RWPE2 (cell line): Measurements from ENCODE around the gene SSBP3.
"Not testable (repeated sequence)": the region's sequence is repeated elsewhere in the genome, so short reads cannot be mapped to it uniquely, and the experiment has no call there.

ENCODE experiments used
- ATAC-seq: fragments of 200-7000 bp; cut with Tn5 transposase; 3 replicates; pipeline ENCODE4 v1.9.1; 2021; ENCODE audit warnings: low read depth
- DNase-seq: peaks from one replicate; pipeline ENCODE4 v3.0.0-alpha.2; 2020; ENCODE audit warnings: low spot score
- H3K27ac ChIP-seq: fragments of 450-650 bp; 2 replicates; pipeline ENCODE4 v1.5.1; 2017; ENCODE audit warnings: mild to moderate bottlenecking; ENCODE audit not compliant: poor library complexity, severe bottlenecking
- H3K27me3 ChIP-seq: fragments of 250-450 bp; sonication (Bioruptor Pico); 2 replicates; pipeline ENCODE4 v1.5.1; 2021; ENCODE audit warnings: mild to moderate bottlenecking, moderate library complexity; ENCODE audit not compliant: insufficient read depth, poor library complexity, severe bottlenecking
- H3K36me3 ChIP-seq: fragments of 250-450 bp; sonication (Bioruptor Pico); 2 replicates; pipeline ENCODE4 v1.5.1; 2020; ENCODE audit warnings: low read depth, mild to moderate bottlenecking, moderate library complexity
- H3K4me1 ChIP-seq: fragments of 250-450 bp; sonication (Bioruptor Pico); 2 replicates; pipeline ENCODE4 v1.5.1; 2021; ENCODE audit warnings: mild to moderate bottlenecking, moderate library complexity; ENCODE audit not compliant: insufficient read depth, poor library complexity, severe bottlenecking
- H3K4me3 ChIP-seq: fragments of 250-450 bp; sonication (Bioruptor Pico); 2 replicates; pipeline ENCODE4 v1.5.1; 2021; ENCODE audit warnings: mild to moderate bottlenecking, moderate library complexity; ENCODE audit not compliant: severe bottlenecking
- H3K9me3 ChIP-seq: fragments of 250-450 bp; sonication (Bioruptor Pico); 2 replicates; pipeline ENCODE4 v1.5.1; 2021; ENCODE audit warnings: mild to moderate bottlenecking, moderate library complexity; ENCODE audit not compliant: severe bottlenecking
- CTCF ChIP-seq: fragments of 450-650 bp; IDR thresholded peaks from one replicate; pipeline ENCODE4 v1.5.1; 2017; ENCODE audit warnings: mild to moderate bottlenecking, moderate library complexity; ENCODE audit not compliant: poor library complexity, severe bottlenecking

Gene SSBP3

GRCh38 chr1:54352755-54353154 is 53.4 kb downstream of the SSBP3 start:
- H3K4me3 ChIP-seq, result no peak overlapping the region
- no peak for TF ChIP-seq CTCF
- no peak overlapping the region for H3K27ac ChIP-seq
- ATAC-seq (no peak), DNase-seq (no peak)
- no peaks in the 10 kb centered on the region for H3K36me3 ChIP-seq
- H3K27me3 ChIP-seq, result no peaks in the 10 kb centered on the region
- no peaks in the 10 kb centered on the region for H3K9me3 ChIP-seq
- no peaks in the 10 kb centered on the region for H3K4me1 ChIP-seq

DNA sequence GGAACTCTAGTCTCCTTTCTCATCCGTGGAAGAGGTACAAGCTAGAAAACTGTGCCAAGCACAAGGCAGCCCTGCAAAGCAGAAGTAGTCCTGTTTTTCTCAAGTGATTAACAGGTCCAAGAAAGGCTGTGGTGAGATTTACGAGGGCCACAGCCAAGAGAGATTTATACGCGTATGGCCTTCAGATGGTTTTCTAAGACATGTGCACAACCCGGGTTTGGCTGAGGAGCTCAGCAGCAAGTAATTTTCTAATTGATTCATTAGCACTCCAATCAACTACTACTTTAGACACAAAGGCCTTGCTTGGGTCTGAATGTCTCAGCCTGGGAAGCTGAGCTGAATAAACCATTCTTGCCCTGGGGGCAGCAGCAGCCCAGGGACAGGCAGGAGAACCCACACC is 55.8 kb downstream of the SSBP3 start:
- Histone ChIP-seq H3K36me3 (no peaks in the 10 kb centered on the region), H3K27ac (no peak overlapping the region), H3K4me1 (no peaks in the 10 kb centered on the region), H3K9me3 (no peaks in the 10 kb centered on the region), H3K27me3 (no peaks in the 10 kb centered on the region), H3K4me3 (no peak overlapping the region)
- ATAC-seq, result no peak
- DNase-seq, result no peak
- no peak for TF ChIP-seq CTCF

DNA sequence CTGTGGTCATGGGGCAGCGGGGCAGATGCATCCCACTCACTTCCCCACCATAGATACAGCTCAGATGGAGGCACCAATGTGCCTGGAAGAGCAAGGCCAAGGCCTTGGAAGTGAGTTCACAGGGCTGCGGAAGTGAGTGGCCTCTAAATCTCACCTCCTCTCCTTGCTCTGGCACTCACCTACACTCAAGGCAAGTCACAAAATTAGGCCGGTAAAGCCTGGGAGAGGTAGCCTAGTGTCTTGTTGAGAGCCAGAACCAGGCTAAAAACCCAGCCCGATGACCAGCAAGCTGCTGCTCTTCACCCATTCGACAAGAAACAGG is 57.5 kb downstream of the SSBP3 start:
- no peaks in the 10 kb centered on the region for H3K4me1 ChIP-seq

DNA sequence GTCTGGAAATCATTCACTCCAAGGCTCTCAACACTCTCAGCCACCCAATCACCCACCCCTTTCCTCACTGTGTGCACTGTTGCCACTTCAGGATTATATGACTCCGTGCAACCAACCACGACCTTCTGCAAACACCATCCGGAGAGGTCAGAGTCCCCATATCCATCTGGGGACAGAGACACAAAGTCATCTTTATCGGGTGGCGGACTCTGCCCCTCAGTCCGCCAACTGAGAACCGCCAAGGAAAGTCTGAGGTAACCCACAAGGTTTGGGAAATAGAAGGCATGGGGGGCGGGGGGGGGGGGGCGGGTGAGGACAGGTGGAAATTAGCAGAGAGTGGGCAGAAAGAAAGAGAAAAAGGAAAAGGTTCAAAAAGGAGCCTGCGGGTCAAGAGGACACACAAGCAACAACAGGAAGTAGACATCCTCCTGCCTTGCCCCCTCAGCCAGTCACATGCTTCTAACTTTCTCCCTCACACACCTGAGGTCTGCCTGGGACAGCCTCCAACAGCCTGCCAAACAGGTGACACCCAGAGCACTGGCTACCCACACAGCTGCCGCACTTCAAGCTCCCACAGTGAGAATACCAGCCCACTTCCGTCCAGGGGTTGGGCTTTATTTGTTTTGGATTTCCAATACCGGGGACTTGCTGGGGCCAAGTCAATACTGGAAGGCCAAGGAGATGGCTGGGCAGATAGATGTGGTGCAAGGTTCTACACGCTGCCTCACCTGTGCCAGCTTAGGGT is 58.1 kb downstream of the SSBP3 start:
- DNase-seq (no peak), ATAC-seq (no peak)
- no peak for TF ChIP-seq CTCF
- no peaks in the 10 kb centered on the region for H3K27me3 ChIP-seq
- no peaks in the 10 kb centered on the region for H3K36me3 ChIP-seq
- H3K4me1 ChIP-seq, result no peaks in the 10 kb centered on the region
- no peak overlapping the region for H3K4me3 ChIP-seq
- no peaks in the 10 kb centered on the region for H3K9me3 ChIP-seq
- H3K27ac ChIP-seq, result no peak overlapping the region

More for the DNA sequence above, 57.5 kb downstream of the SSBP3 start:
- no peak overlapping the region for H3K27ac ChIP-seq
- ATAC-seq (no peak), DNase-seq (no peak)
- TF ChIP-seq CTCF, result no peak
- no peaks in the 10 kb centered on the region for H3K9me3 ChIP-seq
- H3K4me3 ChIP-seq, result no peak overlapping the region
- no peaks in the 10 kb centered on the region for H3K36me3 ChIP-seq
- no peaks in the 10 kb centered on the region for H3K27me3 ChIP-seq

- Histone ChIP-seq H3K4me1 (no peaks in the 10 kb centered on the region), H3K27me3 (no peaks in the 10 kb centered on the region), H3K36me3 (no peaks in the 10 kb centered on the region), H3K4me3 (no peak overlapping the region), H3K9me3 (no peaks in the 10 kb centered on the region), H3K27ac (no peak overlapping the region)
- ATAC-seq (no peak), DNase-seq (no peak)
- TF ChIP-seq CTCF, result no peak
Measured at GRCh38 chr1:54347261-54347954, 58.8 kb downstream of the SSBP3 start.

DNA sequence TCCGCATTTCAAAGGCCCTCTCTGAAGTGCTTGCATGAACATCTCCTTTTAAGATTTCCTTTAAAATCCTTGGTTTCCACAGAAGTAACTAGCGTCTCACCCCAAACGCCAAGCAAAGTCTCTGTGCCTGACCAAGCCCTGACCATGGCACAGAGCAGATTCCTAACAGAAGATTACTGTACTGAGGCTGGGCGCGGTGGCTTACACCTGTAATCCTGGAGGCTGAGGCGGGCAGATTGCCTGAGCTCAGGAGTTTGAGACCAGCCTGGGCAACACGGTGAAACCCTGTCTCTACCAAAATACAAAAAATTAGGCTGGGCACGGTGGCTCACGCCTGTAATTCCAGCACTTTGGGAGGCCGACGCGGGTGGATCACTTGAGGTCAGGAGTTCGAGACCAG is 60.6 kb downstream of the SSBP3 start:
- ATAC-seq, H3K36me3 ChIP-seq, H3K9me3 ChIP-seq, H3K27ac ChIP-seq, DNase-seq, H3K4me3 ChIP-seq, H3K4me1 ChIP-seq, H3K27me3 ChIP-seq: not testable (repeated sequence)
